ENCODE data around the gene CCL21.

Gene CCL21

GRCh38 chr9:34709196-34709978 is 549 bp downstream of the CCL21 start:
- DNase-seq (ENCODE audit: low read depth in 3 of 3): no peak

DNA sequence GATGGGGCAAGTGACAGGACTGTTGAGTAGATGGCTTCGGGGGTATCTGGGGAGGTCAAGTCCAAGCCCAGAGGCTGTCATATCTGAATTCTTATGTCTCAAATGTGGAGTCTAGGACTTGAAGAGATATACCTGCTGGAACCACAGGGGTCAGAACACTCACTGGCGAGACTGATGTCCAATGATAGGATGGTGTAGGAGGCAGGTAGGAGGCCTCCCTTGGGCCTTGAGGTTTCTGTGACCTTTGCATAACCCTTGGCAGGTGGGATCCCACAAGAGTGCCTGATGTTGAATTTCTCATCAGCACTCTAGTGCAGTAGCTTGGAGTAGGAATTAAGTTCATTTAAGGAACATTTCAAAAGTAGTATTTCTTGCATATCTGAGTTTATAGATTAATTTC is 2.8 kb downstream of the CCL21 start:
- DNase-seq (ENCODE audit: low read depth in 3 of 3): no peak

DNA sequence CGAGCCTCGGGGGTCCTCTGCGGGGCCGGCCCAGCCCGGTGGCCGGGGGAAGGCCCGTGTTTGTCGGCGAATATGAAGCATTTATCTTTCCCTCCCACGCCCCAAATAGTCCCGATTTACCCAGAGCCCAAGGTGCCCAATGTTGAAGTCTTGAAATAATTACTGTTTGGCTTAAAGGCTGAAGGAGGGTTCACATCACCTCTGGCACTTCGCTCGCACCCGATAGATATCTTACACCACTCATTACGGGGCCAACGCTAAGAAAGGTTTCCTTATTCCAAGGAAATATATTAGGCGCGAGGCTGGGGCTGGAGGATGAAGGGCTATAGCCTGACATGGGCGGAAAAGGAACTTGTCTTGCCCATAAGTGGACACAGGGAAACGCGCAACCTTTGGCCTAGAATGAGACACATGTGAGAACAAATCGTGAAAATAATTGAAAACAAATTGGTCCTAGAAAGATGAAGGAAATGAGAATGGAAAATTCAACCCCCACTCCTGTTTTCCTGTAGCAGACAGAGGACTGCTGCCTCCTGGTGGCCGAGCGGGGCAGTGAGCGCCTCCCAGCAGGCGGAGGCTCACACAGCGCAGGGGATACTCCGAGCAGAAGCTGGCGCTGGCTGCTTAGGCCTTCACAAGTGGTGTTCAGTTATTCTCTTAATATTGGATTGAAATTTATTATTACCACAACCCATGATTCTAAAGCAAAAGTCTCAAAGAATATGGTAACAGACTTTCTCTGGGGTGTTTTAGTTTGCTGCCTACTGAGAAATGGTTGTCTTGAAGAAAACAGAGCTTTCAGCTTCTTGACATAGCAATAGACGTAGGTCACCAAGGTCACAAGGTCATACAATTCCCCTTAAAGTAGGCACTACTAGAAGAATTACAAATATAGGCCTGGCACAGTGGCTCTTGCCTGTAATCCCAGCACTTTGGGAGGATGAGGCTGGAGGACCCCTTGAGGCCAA is 7.9 kb downstream of the CCL21 start:
- peak; percentile 71 to 76 (median 72) for DNase-seq (ENCODE audit: low read depth in 3 of 3)

GRCh38 chr9:34701023-34701768 is 8.7 kb downstream of the CCL21 start:
- DNase-seq (ENCODE audit: low read depth in 3 of 3): peak; percentile 56 to 70 (median 59)

GRCh38 chr9:34694811-34695210 is 15.1 kb downstream of the CCL21 start:
- DNase-seq (ENCODE audit: low read depth in 3 of 3): no peak

DNA sequence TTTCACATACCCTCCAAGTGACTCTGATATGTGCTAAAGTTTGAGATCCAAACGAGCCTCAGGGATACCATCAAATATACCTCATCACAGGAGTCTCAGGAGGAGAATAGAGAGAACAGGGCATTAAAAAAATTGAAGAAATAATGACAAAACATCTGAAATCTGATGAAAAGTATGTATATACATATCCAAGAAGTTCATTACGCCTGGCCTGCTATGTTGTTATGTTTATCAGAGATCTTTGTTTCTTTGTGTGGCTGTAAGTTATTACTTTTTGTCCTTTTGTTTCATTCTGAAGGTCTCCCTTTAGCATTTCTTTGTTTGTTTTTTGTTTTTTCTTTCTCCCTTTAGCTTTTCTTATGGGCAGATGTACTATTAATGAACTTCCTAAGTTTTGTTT is 16.4 kb downstream of the CCL21 start:
- no peak for DNase-seq (ENCODE audit: low read depth in 3 of 3)

DNA sequence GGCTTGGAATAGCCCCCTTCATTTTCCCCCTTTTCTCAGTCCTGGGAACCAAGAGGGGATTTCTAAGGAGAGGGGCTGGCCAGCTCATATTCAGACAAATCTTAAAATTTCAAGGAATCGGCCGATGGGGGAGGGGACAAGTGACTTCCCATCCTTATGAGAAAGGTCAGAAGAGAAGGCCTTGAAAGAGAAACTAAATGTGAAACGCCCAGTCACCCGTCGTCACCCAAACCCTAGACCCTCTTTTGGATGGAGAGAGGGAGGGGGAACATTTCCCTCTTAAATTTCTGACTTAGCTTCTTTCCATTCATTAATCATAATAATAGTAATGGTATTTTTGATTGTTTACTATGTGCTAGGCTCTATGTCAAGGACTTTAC is 18.0 kb downstream of the CCL21 start:
- no peak for DNase-seq (ENCODE audit: low read depth in 3 of 3)

DNA sequence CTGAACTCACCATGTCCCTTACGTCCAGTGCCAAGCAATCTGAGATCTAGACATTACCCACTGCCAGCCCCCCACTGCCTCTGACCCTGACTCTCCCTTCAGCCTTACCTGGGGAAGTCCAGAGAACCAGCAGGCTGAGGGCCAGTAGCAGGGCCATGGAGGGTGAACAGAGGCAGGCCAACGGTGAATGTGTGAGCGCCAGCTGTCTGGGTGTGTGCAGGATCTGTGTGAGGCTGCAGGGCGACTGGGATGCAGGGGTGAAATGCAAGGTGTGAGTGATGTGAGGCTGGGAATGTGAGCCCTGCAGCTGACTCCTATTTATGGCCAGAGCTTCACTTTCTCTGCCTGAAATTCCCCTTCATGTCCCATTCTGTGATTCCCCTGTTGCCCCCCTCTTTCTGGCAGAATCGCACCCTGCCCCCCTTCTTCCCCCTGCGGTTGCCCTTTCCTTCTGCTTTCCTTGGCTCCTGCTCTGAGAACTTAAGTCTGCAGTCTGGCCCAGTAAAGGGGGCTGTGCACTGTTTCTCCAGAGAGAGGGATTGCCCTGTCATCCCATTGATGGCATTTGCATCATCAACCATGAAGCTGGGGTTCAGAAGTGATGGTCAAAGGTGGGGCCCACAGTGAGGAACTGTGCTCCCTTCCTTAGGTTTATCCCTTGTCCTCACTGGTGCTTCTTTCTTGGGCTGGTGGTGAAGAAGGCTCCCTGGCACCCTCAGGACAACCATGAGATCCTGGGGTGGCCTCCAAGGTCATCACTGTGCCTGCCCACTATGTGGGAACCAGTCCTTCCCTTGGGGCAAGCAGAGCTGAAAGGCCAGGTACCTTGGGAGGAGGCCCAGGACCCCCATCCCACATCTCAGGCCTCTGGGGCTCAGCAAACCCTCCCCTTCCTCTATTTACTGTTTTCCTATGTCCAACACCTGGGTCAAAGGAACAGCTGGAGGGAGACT is 18.7 kb downstream of the CCL21 start, which contains the start of gene CCL19:
Gene CCL19 (minus strand): TSS at position 294 of the 953 bp plus-strand sequence. CDS start 137 bp downstream, at position 157.
- DNase-seq (ENCODE audit: low read depth in 3 of 3): no peak

DNA sequence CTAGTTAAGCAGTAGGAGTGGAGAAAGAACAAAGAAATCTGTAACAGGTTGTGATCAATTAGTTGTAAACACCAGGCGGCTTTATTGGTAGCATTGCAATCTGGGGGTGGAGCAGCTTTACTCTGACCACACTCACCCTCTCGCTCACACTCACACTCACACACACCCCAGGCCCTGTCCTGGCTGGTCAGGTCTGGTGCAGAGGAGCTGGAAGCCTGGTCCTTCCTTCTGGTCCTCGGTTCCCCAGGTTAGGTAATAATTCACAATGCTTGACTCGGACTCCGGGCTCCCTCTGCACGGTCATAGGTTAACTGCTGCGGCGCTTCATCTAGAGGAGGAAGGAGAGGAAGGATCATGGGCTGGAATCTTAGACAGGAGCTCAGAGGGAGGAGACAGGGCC is 20.4 kb downstream of the CCL21 start:
- no peak for DNase-seq (ENCODE audit: low read depth in 3 of 3)

DNA sequence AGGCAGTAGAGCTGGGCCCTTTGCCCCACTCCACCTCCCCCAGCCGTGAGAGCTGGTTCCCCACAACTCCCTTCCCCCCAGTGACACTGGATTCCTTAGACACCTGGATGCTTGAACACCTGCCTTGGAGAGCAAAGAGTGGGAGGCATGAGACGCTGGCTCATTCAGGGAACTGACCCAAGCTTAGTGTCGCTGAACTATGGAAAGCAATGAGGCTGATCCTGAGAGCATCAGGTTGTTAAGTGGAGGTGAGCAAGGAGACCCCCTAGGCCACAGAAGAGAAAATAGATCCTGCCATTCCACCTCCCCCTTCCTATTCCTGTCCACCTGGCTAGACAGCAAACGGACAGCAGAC is 20.8 kb downstream of the CCL21 start:
- no peak for DNase-seq (ENCODE audit: low read depth in 3 of 3)

DNA sequence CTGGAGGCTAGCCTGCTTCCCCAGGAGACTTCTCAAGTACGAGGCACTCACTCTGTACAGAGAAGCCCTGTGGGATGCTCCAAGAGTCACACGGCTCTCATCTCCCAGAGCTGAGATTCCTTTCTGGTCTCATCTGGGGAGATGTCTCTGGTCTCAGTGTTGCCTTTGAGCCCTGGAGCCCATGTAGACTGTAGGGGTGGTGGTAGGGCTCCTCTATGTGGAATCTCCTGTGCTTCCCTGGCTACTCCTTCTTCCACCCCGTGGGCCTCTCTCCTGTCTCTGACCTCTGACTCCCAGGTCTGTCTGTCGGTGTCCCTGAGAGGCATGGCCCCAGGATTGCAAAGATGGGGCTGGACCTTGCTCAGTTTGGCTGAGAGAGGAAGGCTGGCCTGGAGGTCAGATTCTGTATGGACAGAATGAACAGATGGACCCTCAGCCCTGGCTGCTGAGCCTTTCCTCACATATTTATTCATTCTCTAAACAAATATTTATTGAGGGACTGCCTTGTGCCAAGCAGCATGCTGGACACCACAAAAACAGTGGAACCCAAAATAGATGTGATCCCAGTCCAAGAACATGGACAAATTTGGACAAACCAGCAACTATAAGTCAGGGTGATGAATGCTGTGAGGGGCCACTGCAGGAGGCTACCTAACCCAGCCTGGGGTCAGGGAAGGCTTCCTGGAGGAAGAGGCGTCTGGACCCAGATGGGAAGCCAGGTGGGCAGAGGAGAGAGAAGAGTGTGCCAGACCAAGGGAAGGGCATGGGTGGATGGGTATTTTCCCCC is 21.4 kb downstream of the CCL21 start:
- DNase-seq (ENCODE audit: low read depth in 3 of 3): no peak

- DNase-seq (ENCODE audit: low read depth in 3 of 3): no peak
Observed at GRCh38 chr9:34687276-34688030, 22.5 kb downstream of the CCL21 start.

DNA sequence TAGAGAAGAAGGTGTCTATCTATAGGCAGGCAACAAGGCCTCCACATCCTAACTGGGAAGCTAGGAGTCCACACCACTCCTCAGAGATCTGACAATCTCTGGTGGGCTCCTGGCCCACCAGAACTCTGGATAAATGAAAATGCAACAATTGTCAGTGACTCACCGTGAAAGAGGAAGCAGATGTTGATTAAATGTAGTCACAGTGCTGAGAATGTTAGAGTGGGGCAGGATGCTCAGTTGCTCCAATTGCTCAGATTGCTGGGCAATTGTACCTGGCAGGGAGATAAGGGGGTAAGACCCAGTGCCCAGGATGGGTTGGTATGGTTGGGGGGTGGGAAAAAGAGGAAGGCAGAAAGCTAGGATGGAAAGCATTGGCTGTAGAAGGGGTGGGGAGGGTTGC is 23.2 kb downstream of the CCL21 start:
- DNase-seq (ENCODE audit: low read depth in 3 of 3): no peak

GRCh38 chr9:34686231-34686630 is 23.7 kb downstream of the CCL21 start:
- DNase-seq (ENCODE audit: low read depth in 3 of 3): no peak

DNA sequence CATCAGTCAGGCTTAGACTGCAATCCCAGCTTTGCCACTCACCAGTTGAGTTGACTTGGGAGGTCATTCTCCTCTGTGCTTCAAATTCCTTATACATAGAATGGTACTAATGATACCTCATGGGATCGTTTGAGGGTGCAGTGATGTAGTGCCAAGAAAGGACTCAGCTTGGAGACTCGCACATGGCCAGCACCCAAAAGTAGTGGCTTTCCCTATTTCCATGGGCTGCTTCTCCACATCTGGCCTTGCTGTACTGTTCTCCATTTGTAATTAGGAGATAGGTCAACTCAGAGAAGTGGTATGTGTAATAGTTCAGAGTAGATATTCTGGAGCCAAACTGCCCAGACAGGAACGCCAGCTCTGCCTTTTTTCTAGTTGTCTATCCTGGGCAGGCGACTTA is 24.3 kb downstream of the CCL21 start:
- DNase-seq (ENCODE audit: low read depth in 3 of 3): no peak

DNA sequence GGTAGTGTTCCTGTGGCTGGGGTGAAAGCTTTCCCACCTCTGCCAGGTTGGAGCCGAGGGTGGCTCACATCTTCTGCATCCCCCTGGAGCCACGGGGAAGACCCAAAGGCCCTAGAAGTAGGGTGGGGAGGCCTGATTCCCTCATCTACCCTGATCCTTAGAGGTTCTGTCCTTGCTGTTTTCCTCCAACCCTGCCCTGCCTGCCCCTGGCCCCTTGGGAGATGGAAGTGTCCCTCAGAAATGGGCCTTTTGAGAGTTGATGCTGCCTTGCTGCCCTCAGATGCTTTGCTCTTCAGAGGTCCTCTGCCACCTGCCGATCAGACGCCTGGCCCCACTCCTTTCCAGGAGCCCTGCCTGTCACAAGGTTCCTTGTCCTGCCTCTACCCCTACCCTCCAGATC is 25.1 kb downstream of the CCL21 start:
- no peak for DNase-seq (ENCODE audit: low read depth in 3 of 3)

DNA sequence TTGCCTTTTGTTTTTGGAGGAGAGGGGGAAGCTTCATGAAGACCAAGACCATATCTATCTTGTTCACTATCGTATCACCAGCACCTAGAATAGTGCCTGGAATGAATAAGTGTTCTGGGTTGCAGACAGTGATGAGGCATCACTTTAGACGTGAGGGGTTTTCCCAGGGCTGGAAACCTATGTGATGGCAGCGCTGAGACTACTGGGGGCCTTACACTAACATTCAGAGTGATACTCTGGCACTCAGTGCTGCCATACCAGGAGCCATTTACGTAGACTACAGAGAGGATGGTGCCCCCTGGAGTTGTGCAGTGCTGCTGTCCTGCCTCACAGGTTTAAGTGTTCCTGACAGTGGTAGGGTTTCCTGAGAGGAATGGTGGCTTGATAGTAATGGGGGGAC is 25.8 kb downstream of the CCL21 start:
- peak in 1 of 3 experiments; percentile 4 for DNase-seq (ENCODE audit: low read depth in 3 of 3)

DNA sequence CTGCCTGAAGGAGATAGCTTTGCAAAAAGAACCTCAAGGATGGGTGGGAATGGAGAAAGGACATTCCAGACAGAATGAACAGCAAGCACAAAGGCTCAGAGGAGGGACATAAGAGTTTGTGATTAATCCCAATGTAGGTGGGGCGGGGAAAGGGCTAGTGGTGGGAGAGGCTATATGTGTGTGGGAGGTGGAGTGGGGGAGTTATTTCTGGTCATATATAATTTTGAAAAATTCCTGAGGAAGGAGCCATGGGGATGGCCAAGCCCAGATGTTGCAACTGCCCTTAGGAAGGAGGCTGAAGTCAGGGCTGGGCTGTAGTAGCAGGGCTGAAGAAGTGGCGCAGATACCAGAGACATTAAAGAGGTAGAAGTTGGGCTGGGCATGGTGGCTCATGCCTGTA is 34.1 kb downstream of the CCL21 start:
- no peak for DNase-seq (ENCODE audit: low read depth in 3 of 3)

- DNase-seq (ENCODE audit: low read depth in 3 of 3): peak; percentile 29 to 42 (median 30)
Observed at GRCh38 chr9:34675048-34675714, 34.8 kb downstream of the CCL21 start.

Measured in stimulated activated CD4-positive, alpha-beta T cell treated with anti-CD3 and anti-CD28 coated beads, TNF-alpha, amount 100 ng/mL, for 4 hours (primary cell).